ENCODE data around the gene UBE2V1. TPM values are rescaled to one million over a fixed set of nuclear protein-coding genes. Genes with fewer than 3 reads are reported as not detected.
A peak's percentile ranks its signal among the peaks of the same experiment; 100 is the strongest.

The UBE2V1 gene
- total and polyA plus RNA-seq, 2 of the 13 experiments (the other 11 are each of a cell fraction or from before 2014, with no cell fraction given): 81.3 to 132 TPM

GRCh38 chr20:50115591-50116367, 2.8 kb upstream of the UBE2V1 start (continued):
- TF ChIP-seq, protein P1, sequence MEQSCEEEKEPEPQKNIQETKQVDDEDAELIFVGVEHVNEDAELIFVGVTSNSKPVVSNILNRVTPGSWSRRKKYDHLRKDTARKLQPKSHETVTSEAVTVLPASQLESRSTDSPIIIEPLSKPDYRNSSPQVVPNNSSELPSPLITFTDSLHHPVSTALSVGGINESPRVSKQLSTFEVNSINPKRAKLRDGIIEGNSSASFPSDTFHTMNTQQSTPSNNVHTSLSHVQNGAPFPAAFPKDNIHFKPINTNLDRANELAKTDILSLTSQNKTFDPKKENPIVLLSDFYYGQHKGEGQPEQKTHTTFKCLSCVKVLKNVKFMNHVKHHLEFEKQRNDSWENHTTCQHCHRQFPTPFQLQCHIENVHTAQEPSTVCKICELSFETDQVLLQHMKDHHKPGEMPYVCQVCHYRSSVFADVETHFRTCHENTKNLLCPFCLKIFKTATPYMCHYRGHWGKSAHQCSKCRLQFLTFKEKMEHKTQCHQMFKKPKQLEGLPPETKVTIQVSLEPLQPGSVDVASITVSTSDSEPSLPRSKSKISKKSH (CRISPR knock-in tag; IDR thresholded peaks at IDR 0.05; ENCODE audit: borderline replicate concordance): no peak
- TF ChIP-seq GTF3A (CRISPR knock-in tag; conservative IDR thresholded peaks at IDR 0.05): no peak
- no peak for TF ChIP-seq KDM6A (CRISPR knock-in tag; IDR thresholded peaks at IDR 0.05; ENCODE audit: low read depth)
- TF ChIP-seq PRMT3 (CRISPR knock-in tag; IDR thresholded peaks at IDR 0.05; ENCODE audit: borderline replicate concordance, low read depth): no peak
- TF ChIP-seq, protein P2, sequence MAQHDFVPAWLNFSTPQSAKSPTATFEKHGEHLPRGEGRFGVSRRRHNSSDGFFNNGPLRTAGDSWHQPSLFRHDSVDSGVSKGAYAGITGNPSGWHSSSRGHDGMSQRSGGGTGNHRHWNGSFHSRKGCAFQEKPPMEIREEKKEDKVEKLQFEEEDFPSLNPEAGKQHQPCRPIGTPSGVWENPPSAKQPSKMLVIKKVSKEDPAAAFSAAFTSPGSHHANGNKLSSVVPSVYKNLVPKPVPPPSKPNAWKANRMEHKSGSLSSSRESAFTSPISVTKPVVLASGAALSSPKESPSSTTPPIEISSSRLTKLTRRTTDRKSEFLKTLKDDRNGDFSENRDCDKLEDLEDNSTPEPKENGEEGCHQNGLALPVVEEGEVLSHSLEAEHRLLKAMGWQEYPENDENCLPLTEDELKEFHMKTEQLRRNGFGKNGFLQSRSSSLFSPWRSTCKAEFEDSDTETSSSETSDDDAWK (CRISPR knock-in tag; IDR thresholded peaks at IDR 0.05): no peak
- no peak; the same call in 1 of the 2 replicates for TF ChIP-seq ZNF740 (CRISPR knock-in tag; IDR thresholded peaks at IDR 0.05)
- TF ChIP-seq, protein P3, sequence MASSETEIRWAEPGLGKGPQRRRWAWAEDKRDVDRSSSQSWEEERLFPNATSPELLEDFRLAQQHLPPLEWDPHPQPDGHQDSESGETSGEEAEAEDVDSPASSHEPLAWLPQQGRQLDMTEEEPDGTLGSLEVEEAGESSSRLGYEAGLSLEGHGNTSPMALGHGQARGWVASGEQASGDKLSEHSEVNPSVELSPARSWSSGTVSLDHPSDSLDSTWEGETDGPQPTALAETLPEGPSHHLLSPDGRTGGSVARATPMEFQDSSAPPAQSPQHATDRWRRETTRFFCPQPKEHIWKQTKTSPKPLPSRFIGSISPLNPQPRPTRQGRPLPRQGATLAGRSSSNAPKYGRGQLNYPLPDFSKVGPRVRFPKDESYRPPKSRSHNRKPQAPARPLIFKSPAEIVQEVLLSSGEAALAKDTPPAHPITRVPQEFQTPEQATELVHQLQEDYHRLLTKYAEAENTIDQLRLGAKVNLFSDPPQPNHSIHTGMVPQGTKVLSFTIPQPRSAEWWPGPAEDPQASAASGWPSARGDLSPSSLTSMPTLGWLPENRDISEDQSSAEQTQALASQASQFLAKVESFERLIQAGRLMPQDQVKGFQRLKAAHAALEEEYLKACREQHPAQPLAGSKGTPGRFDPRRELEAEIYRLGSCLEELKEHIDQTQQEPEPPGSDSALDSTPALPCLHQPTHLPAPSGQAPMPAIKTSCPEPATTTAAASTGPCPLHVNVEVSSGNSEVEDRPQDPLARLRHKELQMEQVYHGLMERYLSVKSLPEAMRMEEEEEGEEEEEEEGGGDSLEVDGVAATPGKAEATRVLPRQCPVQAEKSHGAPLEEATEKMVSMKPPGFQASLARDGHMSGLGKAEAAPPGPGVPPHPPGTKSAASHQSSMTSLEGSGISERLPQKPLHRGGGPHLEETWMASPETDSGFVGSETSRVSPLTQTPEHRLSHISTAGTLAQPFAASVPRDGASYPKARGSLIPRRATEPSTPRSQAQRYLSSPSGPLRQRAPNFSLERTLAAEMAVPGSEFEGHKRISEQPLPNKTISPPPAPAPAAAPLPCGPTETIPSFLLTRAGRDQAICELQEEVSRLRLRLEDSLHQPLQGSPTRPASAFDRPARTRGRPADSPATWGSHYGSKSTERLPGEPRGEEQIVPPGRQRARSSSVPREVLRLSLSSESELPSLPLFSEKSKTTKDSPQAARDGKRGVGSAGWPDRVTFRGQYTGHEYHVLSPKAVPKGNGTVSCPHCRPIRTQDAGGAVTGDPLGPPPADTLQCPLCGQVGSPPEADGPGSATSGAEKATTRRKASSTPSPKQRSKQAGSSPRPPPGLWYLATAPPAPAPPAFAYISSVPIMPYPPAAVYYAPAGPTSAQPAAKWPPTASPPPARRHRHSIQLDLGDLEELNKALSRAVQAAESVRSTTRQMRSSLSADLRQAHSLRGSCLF (CRISPR knock-in tag; IDR thresholded peaks at IDR 0.05; ENCODE audit: borderline replicate concordance): no peak
- no peak for TF ChIP-seq ZSCAN20 (CRISPR knock-in tag; IDR thresholded peaks at IDR 0.05; ENCODE audit: borderline replicate concordance)
- no peak for TF ChIP-seq TCF7L2 (IDR thresholded peaks at IDR 0.05; ENCODE audit: low read depth, low read length)
- no peak for TF ChIP-seq ZNF264 (CRISPR knock-in tag; IDR thresholded peaks at IDR 0.05)
- no peak for TF ChIP-seq STAT5B (CRISPR knock-in tag; IDR thresholded peaks at IDR 0.05)
- TF ChIP-seq ELK4 (CRISPR knock-in tag; IDR thresholded peaks at IDR 0.05; ENCODE audit: borderline replicate concordance): no peak
- TF ChIP-seq, protein P4, sequence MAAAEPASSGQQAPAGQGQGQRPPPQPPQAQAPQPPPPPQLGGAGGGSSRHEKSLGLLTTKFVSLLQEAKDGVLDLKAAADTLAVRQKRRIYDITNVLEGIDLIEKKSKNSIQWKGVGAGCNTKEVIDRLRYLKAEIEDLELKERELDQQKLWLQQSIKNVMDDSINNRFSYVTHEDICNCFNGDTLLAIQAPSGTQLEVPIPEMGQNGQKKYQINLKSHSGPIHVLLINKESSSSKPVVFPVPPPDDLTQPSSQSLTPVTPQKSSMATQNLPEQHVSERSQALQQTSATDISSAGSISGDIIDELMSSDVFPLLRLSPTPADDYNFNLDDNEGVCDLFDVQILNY (CRISPR knock-in tag; conservative IDR thresholded peaks at IDR 0.05): peak; percentile 61; the same call in 1 of the 2 replicates
- TF ChIP-seq MATR3 (CRISPR knock-in tag; IDR thresholded peaks at IDR 0.05): no peak
- TF ChIP-seq MAFK (conservative IDR thresholded peaks at IDR 0.05 in 1 of 2, IDR thresholded peaks at IDR 0.05 in 1 of 2; ENCODE audit: low read length in 2 of 2): no peak
- TF ChIP-seq SIN3B (IDR thresholded peaks at IDR 0.05; ENCODE audit: low read length): no peak; the same call in 1 of the 2 replicates
- TF ChIP-seq TOPORS (CRISPR knock-in tag; IDR thresholded peaks at IDR 0.05): peak; percentile 61
- TF ChIP-seq AGO2 (optimal IDR thresholded peaks at IDR 0.05; ENCODE audit: low read depth, low read length): no peak
- TF ChIP-seq FOXM1 (CRISPR knock-in tag; IDR thresholded peaks at IDR 0.05): no peak
